ENCODE results near the gene PANX1.

The PANX1 gene

DNA sequence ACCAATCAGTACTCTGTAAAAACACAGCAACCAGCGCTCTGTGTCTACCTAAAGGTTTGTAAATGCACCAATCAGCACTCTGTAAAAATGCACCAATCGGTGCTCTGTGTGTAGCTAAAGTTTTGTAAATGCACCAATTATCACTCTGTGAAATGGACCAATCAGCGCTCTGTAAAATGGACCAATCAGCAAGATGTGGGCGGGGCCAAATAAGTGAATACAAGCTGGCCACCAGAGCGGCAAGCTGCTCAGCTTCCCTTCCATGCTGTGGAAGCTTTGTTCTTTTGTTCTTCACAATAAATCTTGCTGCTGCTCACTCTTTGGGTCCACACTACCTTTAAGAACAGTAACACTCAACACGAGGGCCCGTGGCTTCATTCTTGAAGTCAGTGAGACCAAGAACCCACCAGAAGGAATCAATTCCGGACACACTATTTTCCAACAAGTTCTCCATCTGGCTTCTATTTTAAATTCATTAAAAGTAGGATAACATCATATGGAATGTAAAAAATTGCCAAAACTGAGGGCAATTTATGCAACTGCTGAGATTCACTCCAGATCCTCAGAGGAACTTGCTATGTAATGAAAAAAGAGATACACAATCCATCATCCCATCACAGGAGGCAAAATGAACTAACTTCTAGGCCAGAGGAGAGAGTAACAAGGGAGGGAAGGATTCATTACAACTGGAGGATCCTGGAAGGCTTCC is 3.1 kb upstream of the PANX1 start:
- DNase-seq (ENCODE audit: insufficient read length, low spot score) (no peak), FAIRE-seq (no peak)
- no peak for TF ChIP-seq POLR2AphosphoS5 (IDR thresholded peaks at IDR 0.05; ENCODE audit: low read depth, low read length)
- no peak for TF ChIP-seq POU2F2 (IDR thresholded peaks at IDR 0.05; ENCODE audit: low read depth, low read length)
- TF ChIP-seq SPI1 (IDR thresholded peaks at IDR 0.05; ENCODE audit: low read depth, low read length) = no peak
- no peak for TF ChIP-seq PAX5 (IDR thresholded peaks at IDR 0.05; ENCODE audit: insufficient read depth, low read length, severe bottlenecking)
- TF ChIP-seq TAF1 (IDR thresholded peaks at IDR 0.05; ENCODE audit: low read depth, low read length) = no peak
- no peak for TF ChIP-seq POLR2A (IDR thresholded peaks at IDR 0.05; ENCODE audit: low read depth, low read length)

DNA sequence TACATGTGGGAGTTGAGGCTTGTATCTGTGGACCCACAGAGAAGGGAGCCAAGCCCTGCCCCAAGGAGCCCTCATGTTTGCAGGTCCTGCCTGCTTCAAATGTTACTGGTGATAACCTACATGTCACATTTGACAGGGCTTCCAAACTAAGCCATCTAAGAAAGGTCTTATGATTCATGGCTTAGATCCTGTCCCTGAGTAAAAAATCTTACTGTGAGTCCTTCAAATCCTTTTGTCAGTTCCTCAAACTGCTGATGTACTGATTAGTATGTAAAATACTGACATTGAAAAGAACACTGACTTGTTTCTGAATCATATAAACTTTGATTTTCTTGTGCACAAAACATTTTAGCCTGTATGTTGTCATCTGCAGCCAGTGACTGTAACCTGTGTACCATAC is 1.0 kb upstream of the PANX1 start:
- no peak for DNase-seq (ENCODE audit: insufficient read length, low spot score)
- TF ChIP-seq POLR2AphosphoS5 (IDR thresholded peaks at IDR 0.05; ENCODE audit: low read depth, low read length) = no peak
- TF ChIP-seq SPI1 (IDR thresholded peaks at IDR 0.05; ENCODE audit: low read depth, low read length) = no peak
- no peak for TF ChIP-seq PAX5 (IDR thresholded peaks at IDR 0.05; ENCODE audit: insufficient read depth, low read length, severe bottlenecking)
- TF ChIP-seq POLR2A (IDR thresholded peaks at IDR 0.05; ENCODE audit: low read depth, low read length) = no peak
- no peak for TF ChIP-seq POU2F2 (IDR thresholded peaks at IDR 0.05; ENCODE audit: low read depth, low read length)
- no peak for FAIRE-seq

DNA sequence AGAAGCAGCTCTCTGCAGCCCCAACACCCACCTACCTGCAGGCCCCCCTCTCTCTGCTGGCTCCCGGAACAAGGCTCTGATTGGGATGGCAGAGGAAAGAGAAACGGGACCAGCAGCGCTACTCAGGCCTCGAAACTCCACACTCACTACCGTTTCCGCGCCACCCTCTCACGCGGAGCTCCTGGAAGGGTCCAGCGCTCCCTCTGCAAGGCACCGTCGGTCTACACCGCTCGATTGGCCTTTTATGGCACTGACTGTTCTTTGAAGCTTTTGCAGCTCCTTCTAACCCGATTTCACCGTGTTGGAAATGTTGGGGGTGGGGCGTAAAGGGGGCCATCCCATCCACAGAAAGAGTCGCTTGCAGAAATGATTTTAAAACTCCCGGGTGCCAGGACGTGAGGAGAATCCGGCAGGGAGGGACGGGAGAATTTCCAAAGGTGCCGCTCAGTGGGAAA is 323 bp upstream of the PANX1 start:
- no peak for TF ChIP-seq PAX5 (IDR thresholded peaks at IDR 0.05; ENCODE audit: insufficient read depth, low read length, severe bottlenecking)
- no peak for TF ChIP-seq POLR2AphosphoS5 (IDR thresholded peaks at IDR 0.05; ENCODE audit: low read depth, low read length)
- no peak for TF ChIP-seq SPI1 (IDR thresholded peaks at IDR 0.05; ENCODE audit: low read depth, low read length)
- no peak for TF ChIP-seq POLR2A (IDR thresholded peaks at IDR 0.05; ENCODE audit: low read depth, low read length)
- TF ChIP-seq TAF1 (IDR thresholded peaks at IDR 0.05; ENCODE audit: low read depth, low read length) = no peak
- no peak for TF ChIP-seq POU2F2 (IDR thresholded peaks at IDR 0.05; ENCODE audit: low read depth, low read length)
- DNase-seq (ENCODE audit: insufficient read length, low spot score) (no peak), FAIRE-seq (peak; percentile 66)

DNA sequence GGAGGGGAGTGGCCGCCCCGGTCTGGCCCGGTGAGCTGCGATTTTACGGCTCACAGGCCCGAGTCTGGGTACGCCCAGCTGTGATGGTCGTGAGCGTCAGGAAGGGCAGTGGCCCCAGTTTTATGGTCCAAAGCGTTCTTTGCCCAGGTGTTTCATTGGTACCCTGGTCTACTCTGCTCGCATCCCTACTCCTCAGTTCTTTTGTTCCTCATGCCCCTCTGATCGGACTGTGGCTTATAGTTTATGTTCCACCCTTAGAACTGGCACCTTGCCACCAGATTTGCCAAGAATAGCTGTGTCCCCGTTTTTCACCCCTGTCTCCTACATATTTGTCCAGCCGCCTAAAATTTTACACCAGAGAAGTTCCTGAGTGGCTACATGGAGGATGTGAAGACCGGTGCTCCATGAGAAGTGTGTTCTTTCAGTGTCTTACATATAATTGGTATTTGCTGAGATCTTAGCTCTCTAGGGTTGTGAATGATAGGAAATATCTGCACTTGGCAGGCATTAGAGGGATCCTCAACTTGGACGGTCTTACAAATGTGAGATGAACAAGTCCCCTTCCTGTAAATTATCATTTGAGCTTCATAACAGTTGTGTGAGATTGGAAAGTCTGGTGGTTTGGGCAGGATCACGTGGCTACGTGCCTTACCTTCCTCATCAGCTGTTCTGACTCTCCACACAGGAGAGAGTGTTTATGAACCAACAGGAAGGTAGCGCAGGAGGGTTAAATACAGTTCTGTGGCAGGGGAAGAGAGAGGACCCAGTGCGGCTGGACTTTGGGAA is 1.1 kb downstream of the PANX1 start:
- no peak for DNase-seq (ENCODE audit: insufficient read length, low spot score)
- peak; percentile 51 for FAIRE-seq
- TF ChIP-seq POLR2AphosphoS5 (IDR thresholded peaks at IDR 0.05; ENCODE audit: low read depth, low read length) = no peak
- no peak for TF ChIP-seq POLR2A (IDR thresholded peaks at IDR 0.05; ENCODE audit: low read depth, low read length)
- no peak for TF ChIP-seq PAX5 (IDR thresholded peaks at IDR 0.05; ENCODE audit: insufficient read depth, low read length, severe bottlenecking)
- no peak for TF ChIP-seq POU2F2 (IDR thresholded peaks at IDR 0.05; ENCODE audit: low read depth, low read length)
- TF ChIP-seq SPI1 (IDR thresholded peaks at IDR 0.05; ENCODE audit: low read depth, low read length) = no peak
- TF ChIP-seq TAF1 (IDR thresholded peaks at IDR 0.05; ENCODE audit: low read depth, low read length) = no peak

DNA sequence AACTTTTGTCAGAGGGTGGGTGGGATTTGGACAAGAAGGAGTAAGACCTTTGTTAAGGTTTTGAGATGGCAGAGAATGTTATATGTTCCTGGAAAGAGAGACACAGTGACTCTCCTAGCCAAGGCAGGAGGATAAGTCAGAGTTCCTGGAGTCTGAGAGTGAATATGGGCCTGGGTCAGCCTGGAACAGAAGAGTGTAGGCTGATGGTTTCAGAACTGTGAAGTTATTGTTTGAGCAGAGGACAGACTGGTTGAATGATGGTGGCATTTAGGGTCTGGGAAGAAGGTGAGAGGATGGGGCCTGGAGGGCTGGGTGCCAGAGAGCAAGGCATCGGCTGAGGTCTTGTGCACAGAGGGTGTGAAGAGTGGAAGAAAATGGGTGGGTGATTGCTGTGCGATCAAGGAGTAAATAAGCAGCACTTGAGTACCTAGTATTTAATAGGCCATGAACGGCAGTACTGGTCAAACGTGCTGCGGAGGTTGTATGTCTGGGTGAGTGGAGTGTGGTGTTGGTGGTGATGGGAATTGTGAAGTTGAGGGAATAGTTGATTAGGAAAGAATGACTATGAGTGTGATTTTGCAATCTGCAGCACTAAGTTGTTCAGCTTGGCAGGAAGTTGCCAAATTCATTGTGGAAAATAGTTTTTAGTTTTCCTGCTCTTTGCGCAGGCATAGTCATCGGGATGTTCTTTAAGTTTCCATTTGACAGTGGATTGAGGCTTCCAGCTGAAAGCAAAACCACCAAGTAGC is 1.8 kb downstream of the PANX1 start:
- no peak for TF ChIP-seq POLR2A (IDR thresholded peaks at IDR 0.05; ENCODE audit: low read depth, low read length)
- no peak for TF ChIP-seq POU2F2 (IDR thresholded peaks at IDR 0.05; ENCODE audit: low read depth, low read length)
- TF ChIP-seq SPI1 (IDR thresholded peaks at IDR 0.05; ENCODE audit: low read depth, low read length) = no peak
- no peak for FAIRE-seq

DNA sequence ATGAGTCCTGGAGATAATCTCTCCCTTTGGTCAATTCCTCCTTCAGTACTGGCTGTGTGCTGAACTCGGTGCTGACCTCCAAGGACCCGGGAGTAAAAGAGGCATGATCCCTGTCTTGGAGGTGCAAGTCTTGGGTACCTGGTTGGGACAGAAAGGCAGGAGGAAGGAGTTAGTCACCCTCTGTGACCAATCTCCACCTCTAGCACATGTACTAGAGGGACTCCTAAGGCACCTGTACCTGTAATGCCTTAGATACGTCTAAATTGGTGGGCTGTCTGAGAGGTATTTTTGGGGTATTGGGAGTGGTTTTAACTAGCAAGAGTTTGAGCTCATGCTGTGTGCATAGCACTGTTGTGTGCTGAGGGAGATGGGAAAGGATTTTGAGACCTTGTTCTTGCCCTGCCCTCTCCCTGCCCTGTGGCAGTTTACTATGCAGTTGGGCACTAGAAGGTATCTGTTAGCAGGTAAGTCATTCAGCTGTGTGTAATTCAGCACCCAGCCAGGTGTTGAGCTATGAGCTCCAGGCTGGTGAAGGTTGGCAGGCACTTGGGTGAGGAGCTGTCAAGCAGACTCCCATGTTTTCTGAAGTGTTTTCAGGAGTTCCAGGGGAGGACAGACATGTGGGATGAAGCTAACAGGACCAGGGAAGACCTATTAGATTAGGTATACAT is 2.5 kb downstream of the PANX1 start:
- FAIRE-seq (no peak), DNase-seq (ENCODE audit: insufficient read length, low spot score) (no peak)
- no peak for TF ChIP-seq POU2F2 (IDR thresholded peaks at IDR 0.05; ENCODE audit: low read depth, low read length)
- no peak for TF ChIP-seq TAF1 (IDR thresholded peaks at IDR 0.05; ENCODE audit: low read depth, low read length)
- no peak for TF ChIP-seq POLR2A (IDR thresholded peaks at IDR 0.05; ENCODE audit: low read depth, low read length)
- TF ChIP-seq SPI1 (IDR thresholded peaks at IDR 0.05; ENCODE audit: low read depth, low read length) = no peak
- no peak for TF ChIP-seq PAX5 (IDR thresholded peaks at IDR 0.05; ENCODE audit: insufficient read depth, low read length, severe bottlenecking)
- no peak for TF ChIP-seq POLR2AphosphoS5 (IDR thresholded peaks at IDR 0.05; ENCODE audit: low read depth, low read length)

More for the DNA sequence above, 1.8 kb downstream of the PANX1 start:
- no peak for DNase-seq (ENCODE audit: insufficient read length, low spot score)

DNA sequence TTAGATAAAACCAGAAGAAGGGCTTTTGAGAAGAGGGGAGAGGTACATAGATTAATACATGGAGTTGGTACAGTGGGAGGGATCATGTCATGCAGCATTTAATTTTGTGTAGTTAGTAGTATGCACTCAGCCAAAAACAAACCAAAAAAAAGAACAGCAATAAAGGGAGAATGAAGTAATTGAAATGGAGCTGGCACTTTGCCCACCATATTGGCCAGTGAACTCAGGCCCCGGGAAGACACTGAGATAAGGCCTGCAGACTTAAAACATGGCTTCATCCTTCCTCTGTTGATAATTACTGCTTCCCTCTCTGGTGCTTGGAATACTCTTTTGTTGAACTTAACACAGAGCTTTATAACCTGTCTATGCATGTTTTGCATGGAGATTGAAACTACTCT is 3.1 kb downstream of the PANX1 start:
- DNase-seq (ENCODE audit: insufficient read length, low spot score) (no peak), FAIRE-seq (no peak)
- TF ChIP-seq POLR2A (IDR thresholded peaks at IDR 0.05; ENCODE audit: low read depth, low read length) = no peak
- TF ChIP-seq TAF1 (IDR thresholded peaks at IDR 0.05; ENCODE audit: low read depth, low read length) = no peak
- TF ChIP-seq SPI1 (IDR thresholded peaks at IDR 0.05; ENCODE audit: low read depth, low read length) = no peak

DNA sequence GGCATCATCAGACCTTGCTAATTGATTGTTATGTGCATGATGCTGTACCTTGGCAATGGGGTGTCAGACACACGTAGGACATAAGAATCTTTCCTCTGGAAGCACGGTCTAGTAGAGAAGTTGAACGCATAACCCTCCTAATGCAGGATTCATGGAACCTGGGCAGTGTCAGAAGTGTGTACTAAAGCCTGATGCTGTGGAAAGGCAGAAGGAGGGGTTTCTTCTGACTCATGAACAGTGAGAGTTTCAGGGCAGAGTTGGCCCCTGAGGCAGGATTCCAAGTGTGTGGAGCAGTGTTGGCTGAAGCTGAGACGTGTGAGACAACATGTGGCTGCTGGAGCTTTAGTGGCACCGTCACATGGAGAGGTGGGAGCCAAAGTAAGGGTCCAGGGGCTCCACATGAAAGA is 3.5 kb downstream of the PANX1 start:
- DNase-seq (ENCODE audit: insufficient read length, low spot score) (no peak), FAIRE-seq (no peak)
- TF ChIP-seq SPI1 (IDR thresholded peaks at IDR 0.05; ENCODE audit: low read depth, low read length) (no peak), TAF1 (IDR thresholded peaks at IDR 0.05; ENCODE audit: low read depth, low read length) (no peak), PAX5 (IDR thresholded peaks at IDR 0.05; ENCODE audit: insufficient read depth, low read length, severe bottlenecking) (no peak), POLR2AphosphoS5 (IDR thresholded peaks at IDR 0.05; ENCODE audit: low read depth, low read length) (no peak), POU2F2 (IDR thresholded peaks at IDR 0.05; ENCODE audit: low read depth, low read length) (no peak), POLR2A (IDR thresholded peaks at IDR 0.05; ENCODE audit: low read depth, low read length) (no peak)

All from GM12891 (cell line).